GM10847 (cell line): ENCODE measurements around the gene APLP1.

Experiments used
- POLR2A ChIP-seq: IDR thresholded peaks from 2 replicates; pipeline ENCODE4 v1.6.1; 2011; ENCODE audit not compliant: insufficient read length; ENCODE audit errors: extremely low read depth

Gene APLP1

DNA sequence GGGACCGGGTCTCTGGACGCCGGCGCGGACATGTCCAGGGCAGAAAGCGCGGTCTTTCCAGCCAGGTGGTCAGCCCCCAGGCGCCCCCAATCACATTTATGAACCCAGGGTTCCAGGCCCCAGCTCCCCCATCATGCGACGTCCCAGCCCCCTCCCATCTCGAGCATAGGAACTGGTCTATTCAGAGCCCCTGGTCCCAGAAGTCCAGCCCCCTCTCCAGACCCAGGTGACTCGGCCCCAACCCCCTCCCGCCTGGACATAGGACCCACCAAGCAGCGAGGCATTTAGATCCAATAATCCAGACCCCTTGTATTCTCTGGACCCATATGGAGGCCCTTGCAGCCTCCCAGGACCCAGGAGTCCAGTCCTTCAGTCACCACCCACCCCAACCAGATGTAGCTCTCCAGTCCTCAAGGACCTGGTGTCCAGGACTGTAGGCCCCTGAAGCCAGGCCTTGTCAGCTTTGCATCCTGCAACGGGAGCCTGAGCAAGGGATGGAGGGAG, 501 bp downstream of the APLP1 start:
- TF ChIP-seq POLR2A, result no peak

DNA sequence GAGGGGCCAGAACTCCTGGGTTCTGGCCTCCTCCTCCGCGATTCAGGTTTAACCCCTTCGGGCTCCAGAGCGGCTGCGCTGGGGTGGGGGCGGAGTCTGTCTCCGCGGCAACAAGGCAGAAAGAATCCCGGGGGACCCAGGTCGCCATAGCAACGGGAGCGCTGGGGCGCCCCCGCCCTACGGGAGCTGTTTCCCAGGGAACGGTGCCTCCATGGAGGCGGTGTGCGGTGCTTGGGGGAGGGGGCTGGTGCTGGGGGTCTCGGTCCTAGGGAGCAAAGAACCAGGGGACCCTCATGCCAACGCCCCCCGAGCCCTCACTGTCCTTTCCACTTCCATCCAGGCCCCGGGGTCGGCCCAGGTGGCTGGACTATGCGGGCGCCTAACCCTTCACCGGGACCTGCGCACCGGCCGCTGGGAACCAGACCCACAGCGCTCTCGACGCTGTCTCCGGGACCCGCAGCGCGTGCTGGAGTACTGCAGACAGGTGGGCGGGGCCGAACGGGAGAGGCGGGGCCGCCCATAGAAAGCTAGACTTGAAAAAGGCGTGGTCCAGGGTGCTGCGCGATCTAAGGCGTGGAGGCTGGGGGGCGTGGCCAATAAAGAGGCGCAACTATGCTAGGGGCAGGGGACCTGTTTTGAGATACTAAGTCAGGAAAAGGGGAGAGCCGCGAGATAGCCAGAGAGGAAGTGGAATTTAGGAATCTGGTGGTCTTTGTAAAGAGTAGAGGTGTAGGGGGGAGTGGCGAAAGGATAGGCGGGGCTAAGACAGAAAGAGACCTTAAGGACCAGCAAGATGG, 1.2 kb downstream of the APLP1 start:
- TF ChIP-seq POLR2A, result no peak

- no peak for TF ChIP-seq POLR2A
Measured at GRCh38 chr19:35870798-35871197, 2.4 kb downstream of the APLP1 start.

- no peak for TF ChIP-seq POLR2A
Measured at GRCh38 chr19:35871611-35872010, 3.2 kb downstream of the APLP1 start.

- no peak for TF ChIP-seq POLR2A
Measured at GRCh38 chr19:35872180-35872579, 3.8 kb downstream of the APLP1 start.

- no peak for TF ChIP-seq POLR2A
Measured at GRCh38 chr19:35874392-35874930, 6.1 kb downstream of the APLP1 start.

GRCh38 chr19:35879068-35879467, 10.7 kb downstream of the APLP1 start:
- no peak for TF ChIP-seq POLR2A

DNA sequence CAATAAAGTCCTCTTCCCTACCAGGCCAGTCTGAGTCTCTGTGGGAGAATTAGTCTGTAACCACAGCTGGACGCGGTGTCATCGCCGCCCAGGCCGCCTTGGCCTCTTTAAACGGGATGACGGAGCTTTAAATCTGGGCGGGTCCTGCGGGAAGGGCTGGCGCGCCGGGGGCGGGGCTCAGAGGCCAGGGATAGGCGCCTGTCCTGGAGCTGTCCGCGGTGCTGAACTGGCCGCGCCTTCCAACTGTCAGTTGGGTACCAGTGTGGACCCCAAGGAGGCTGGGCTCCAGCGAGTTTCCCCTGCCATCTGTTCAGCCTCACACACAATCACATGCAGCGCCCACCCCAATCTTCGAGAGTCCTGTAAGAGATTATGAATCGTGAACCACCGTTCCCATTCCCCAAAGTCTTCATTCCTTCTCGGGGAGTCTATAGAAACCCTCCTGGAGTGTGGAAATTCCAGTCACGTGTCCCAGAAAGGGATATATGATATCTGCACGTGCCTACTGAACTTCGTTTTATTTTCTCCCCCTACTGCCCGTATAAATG, 11.5 kb downstream of the APLP1 start:
- no peak for TF ChIP-seq POLR2A

GRCh38 chr19:35882114-35882832, 13.9 kb downstream of the APLP1 start:
- TF ChIP-seq POLR2A, result no peak

DNA sequence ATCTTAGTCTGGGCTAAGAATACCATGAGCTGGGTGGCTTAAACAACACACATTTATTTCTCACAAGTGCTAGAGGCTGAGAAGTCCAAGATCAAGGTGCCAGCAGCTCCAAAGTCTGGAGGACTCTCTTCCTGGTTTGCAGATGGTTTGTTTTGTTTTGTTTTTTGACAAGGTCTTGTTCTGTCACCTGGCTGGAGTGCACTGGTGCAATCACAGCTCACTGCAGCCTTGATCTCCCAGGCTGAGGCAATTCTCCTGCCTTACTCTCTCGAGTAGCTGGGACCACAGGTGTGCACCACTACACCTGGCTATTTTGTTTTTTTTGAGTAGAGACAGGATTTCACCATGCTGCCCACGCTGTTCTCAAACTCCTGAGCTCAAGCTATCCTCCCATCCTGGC, 15.5 kb downstream of the APLP1 start:
- no peak for TF ChIP-seq POLR2A

DNA sequence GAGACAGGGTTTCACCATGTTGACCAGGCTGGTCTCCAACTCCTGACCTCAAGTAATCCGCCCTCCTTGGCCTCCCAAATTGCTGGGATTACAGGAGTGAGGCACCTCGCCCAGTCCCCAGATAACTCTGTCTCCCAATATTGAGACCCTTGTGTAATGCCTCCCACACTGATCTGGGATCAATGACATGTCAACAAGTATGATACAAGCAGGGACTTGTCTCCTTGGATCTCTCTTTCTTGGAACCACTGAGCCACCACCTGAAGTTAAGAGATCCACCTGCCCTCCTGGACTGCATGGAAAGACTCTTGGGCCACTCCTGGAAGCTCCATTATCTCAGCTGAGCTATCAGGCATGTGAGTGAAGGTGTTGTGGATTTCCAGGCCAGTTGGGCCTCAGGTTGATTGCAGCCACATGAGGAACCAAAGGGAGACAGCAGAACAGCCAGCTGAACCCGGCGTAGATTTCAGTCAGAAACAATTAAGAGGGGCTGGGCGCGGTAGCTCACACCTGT, 16.9 kb downstream of the APLP1 start:
- no peak for TF ChIP-seq POLR2A

GRCh38 chr19:35885904-35886303, 17.5 kb downstream of the APLP1 start:
- TF ChIP-seq POLR2A, result no peak

- no peak for TF ChIP-seq POLR2A
Measured at GRCh38 chr19:35887197-35887596, 18.8 kb downstream of the APLP1 start.

GRCh38 chr19:35888398-35888797, 20.0 kb downstream of the APLP1 start:
- TF ChIP-seq POLR2A, result no peak

DNA sequence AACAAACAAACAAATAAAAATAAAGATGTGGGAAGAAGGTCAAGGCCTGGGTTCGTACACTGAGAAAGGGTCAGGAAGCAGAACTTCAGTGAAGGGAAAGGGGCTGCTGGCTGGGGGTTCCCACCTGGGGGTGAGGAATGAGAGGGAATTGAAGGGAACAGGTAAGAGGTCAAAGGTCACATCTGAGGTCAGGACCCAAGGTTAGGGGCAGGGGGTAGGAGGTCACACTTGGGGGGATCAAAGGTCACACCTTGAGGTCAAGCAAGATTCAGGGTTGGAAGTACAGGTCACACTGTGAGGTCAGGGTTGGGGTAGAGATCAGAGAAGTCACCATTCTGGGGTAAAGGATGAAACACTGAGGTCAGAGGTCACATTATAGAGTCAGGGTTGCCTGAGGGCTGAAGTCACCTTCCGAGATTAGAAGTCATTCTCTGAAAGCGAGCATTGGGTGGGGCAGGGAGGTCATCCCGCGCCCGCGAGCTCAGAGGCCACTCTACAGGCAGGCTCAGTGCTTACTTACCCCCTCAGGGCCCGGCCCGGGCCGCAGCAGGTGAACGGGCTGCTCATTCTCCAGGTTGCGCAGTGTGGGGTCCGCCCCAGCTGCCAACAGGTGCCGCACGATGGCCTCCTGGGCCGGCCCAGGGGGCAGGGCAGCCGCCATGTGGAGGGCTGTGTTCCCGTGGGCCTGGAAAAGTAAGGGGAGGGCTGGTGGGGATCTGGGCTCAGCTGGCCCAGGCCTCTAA, 21.2 kb downstream of the APLP1 start:
- TF ChIP-seq POLR2A, result no peak
